GM18870 (cell line): Measurements from ENCODE around the gene SYNPO.

Experiments used
- ATAC-seq: cut with Tn5 transposase; IDR thresholded peaks from one replicate; pipeline ENCODE4 v1.9.1; 2021; ENCODE audit warnings: moderate library complexity; ENCODE audit not compliant: unreplicated experiment

Gene SYNPO

GRCh38 chr5:150656191-150657132, 16.0 kb downstream of the SYNPO start:
- peak; percentile 50 for ATAC-seq

- ATAC-seq: no peak
These were observed 17.7 kb downstream of the SYNPO start for GRCh38 chr5:150658121-150658520.

GRCh38 chr5:150658699-150659265, 18.3 kb downstream of the SYNPO start:
- no peak for ATAC-seq

GRCh38 chr5:150659360-150660107, 19.1 kb downstream of the SYNPO start:
- no peak for ATAC-seq

GRCh38 chr5:150660108-150660831, 19.8 kb downstream of the SYNPO start:
- ATAC-seq: no peak

GRCh38 chr5:150661086-150661485, 20.6 kb downstream of the SYNPO start, which contains the start of gene MYOZ3:
Gene MYOZ3 (plus strand): TSS chr5:150661251. CDS start chr5:150662942, 1,691 bp downstream.
- ATAC-seq: no peak

GRCh38 chr5:150661821-150662596, 21.5 kb downstream of the SYNPO start:
- ATAC-seq: no peak

- ATAC-seq: no peak
These were observed 22.5 kb downstream of the SYNPO start for GRCh38 chr5:150662731-150663516.

GRCh38 chr5:150663936-150664335, 23.5 kb downstream of the SYNPO start:
- ATAC-seq: no peak

- no peak for ATAC-seq
These were observed 24.6 kb downstream of the SYNPO start for GRCh38 chr5:150665044-150665443.

- ATAC-seq: no peak
These were observed 30.0 kb downstream of the SYNPO start for GRCh38 chr5:150670275-150670947.

- ATAC-seq: no peak
These were observed 30.5 kb downstream of the SYNPO start for GRCh38 chr5:150670948-150671310.

- no peak for ATAC-seq
These were observed 31.2 kb downstream of the SYNPO start for GRCh38 chr5:150671509-150672236.

- ATAC-seq: no peak
These were observed 31.9 kb downstream of the SYNPO start for GRCh38 chr5:150672237-150672883.

GRCh38 chr5:150672884-150673275, 32.4 kb downstream of the SYNPO start:
- ATAC-seq: no peak

- ATAC-seq: no peak
These were observed 33.9 kb downstream of the SYNPO start for GRCh38 chr5:150674341-150674821.

- ATAC-seq: no peak
These were observed 34.6 kb downstream of the SYNPO start for GRCh38 chr5:150675069-150675468.
